SK-N-SH treated with all-trans-retinoic acid at 6 μM for 48 hours (cell line): ENCODE data around the gene NPAS3.

Experiments used
- ARNTL ChIP-seq: fragments of 450-650 bp; formaldehyde crosslinking; IDR thresholded peaks from 2 replicates; pipeline ENCODE4 v1.5.0; 2020; ENCODE audit warnings: low read depth, mild to moderate bottlenecking, moderate library complexity, borderline replicate concordance
- CREB5 ChIP-seq: fragments of 250-450 bp; sonication (Bioruptor Pico); IDR thresholded peaks from 2 replicates; pipeline ENCODE4 v1.5.1; 2020; ENCODE audit warnings: low read depth, mild to moderate bottlenecking, moderate library complexity
- CSRNP3 ChIP-seq: fragments of 250-450 bp; sonication (Bioruptor Pico); IDR thresholded peaks from 2 replicates; pipeline ENCODE4 v1.5.1; 2021; ENCODE audit warnings: mild to moderate bottlenecking, moderate library complexity
- PATZ1 ChIP-seq: fragments of 250-450 bp; sonication (Bioruptor Pico); IDR thresholded peaks from 2 replicates; pipeline ENCODE4 v1.8.0; 2020; ENCODE audit warnings: mild to moderate bottlenecking, moderate library complexity, borderline replicate concordance
- POU6F1 ChIP-seq: fragments of 250-450 bp; sonication (Bioruptor Pico); IDR thresholded peaks from 2 replicates; pipeline ENCODE4 v1.8.0; 2021; ENCODE audit warnings: low read depth, mild to moderate bottlenecking, moderate library complexity, borderline replicate concordance
- PPARA ChIP-seq: fragments of 250-450 bp; sonication (Bioruptor Pico); IDR thresholded peaks from 2 replicates; pipeline ENCODE4 v1.5.0; 2020; ENCODE audit warnings: mild to moderate bottlenecking, borderline replicate concordance
- RARB ChIP-seq: fragments of 250-450 bp; sonication (Bioruptor Pico); IDR thresholded peaks from 2 replicates; pipeline ENCODE4 v1.8.0; 2021; ENCODE audit warnings: mild to moderate bottlenecking, moderate library complexity
- TSHZ2 ChIP-seq: fragments of 250-450 bp; sonication (Bioruptor Pico); IDR thresholded peaks from 2 replicates; pipeline ENCODE4 v1.5.0; 2020; ENCODE audit warnings: mild to moderate bottlenecking, moderate library complexity
- ZFP3 ChIP-seq: fragments of 250-450 bp; sonication (Bioruptor Pico); IDR thresholded peaks from 2 replicates; pipeline ENCODE4 v1.5.0; 2020; ENCODE audit warnings: mild to moderate bottlenecking, moderate library complexity
- ZFP30 ChIP-seq: fragments of 450-650 bp; formaldehyde crosslinking; IDR thresholded peaks from 2 replicates; pipeline ENCODE4 v1.5.0; 2022; ENCODE audit warnings: mild to moderate bottlenecking, moderate library complexity
- ZNF70 ChIP-seq: fragments of 450-650 bp; formaldehyde crosslinking; IDR thresholded peaks from 2 replicates; pipeline ENCODE4 v1.5.0; 2020; ENCODE audit warnings: mild to moderate bottlenecking, moderate library complexity

GRCh38 chr14:33848706-33849454 lies 910.2 kb downstream of the NPAS3 start:
- TF ChIP-seq PATZ1 (CRISPR knock-in tag) (no peak), RARB (CRISPR knock-in tag) (no peak), ZNF70 (CRISPR knock-in tag) (no peak), ARNTL (CRISPR knock-in tag) (no peak), ZFP30 (no peak), CSRNP3 (no peak), POU6F1 (no peak), ZFP3 (CRISPR knock-in tag) (no peak), TSHZ2 (CRISPR knock-in tag) (no peak), PPARA (CRISPR knock-in tag) (no peak), CREB5 (CRISPR knock-in tag) (no peak)
